Naive thymus-derived CD4-positive, alpha-beta T cell (primary cell): Measurements from ENCODE around the gene TMEM240. TPM values are rescaled to one million over a fixed set of nuclear protein-coding genes. Genes with fewer than 3 reads are reported as not detected.
"Not testable (repeated sequence)": the region's sequence is repeated elsewhere in the genome, so short reads cannot be mapped to it uniquely, and the experiment has no call there.

Experiments
- ATAC-seq: fragments of 150-1000 bp; cut with Tn5 transposase; 2 replicates; pipeline ENCODE4 v1.10.0; 2021; ENCODE audit warnings: mild to moderate bottlenecking, moderate library complexity
- CTCF ChIA-PET: fragments of 350-600 bp; sonication (Branson Sonifier 250); formaldehyde crosslinking; loops from one replicate; lab custom pipeline; 2021; ENCODE audit warnings: antibody characterized with exemption; lab: Charles Lee
- POLR2A ChIA-PET: fragments of 350-600 bp; sonication (Branson Sonifier 250); formaldehyde crosslinking; loops from one replicate; lab custom pipeline; 2021; ENCODE audit warnings: antibody characterized with exemption, inconsistent platforms; lab: Charles Lee
- DNase-seq, 9 donors: peaks; one replicate each; pipeline versions ENCODE4 v3.0.0 to v3.0.0-alpha.2; 2020 to 2022; ENCODE audit warnings: mixed read lengths in 1 of 9
- H3K27ac ChIP-seq: one replicate; pipeline ENCODE4 v1.7.0; 2013; ENCODE audit warnings: mild to moderate bottlenecking, low read depth, low read length, moderate library complexity
- H3K27me3 ChIP-seq, 2 donors: one replicate each; pipeline ENCODE4 v1.7.0; 2013; ENCODE audit warnings: low read length in 2 of 2, mild to moderate bottlenecking in 2 of 2, moderate library complexity in 2 of 2; ENCODE audit not compliant: control insufficient read depth in 2 of 2, insufficient read depth in 2 of 2
- H3K36me3 ChIP-seq, 3 experiments: 1 replicate in 2 of 3; 2 replicates in 1 of 3; pipeline ENCODE4 v1.7.0; 2013; ENCODE audit warnings: low read length in 3 of 3, mild to moderate bottlenecking in 3 of 3, moderate library complexity in 1 of 3; ENCODE audit not compliant: insufficient read depth in 3 of 3, control insufficient read depth in 2 of 3
- H3K4me1 ChIP-seq, 2 donors: one replicate each; pipeline ENCODE4 v1.7.0; 2013; ENCODE audit warnings: low read length in 2 of 2, mild to moderate bottlenecking in 2 of 2, moderate library complexity in 1 of 2; ENCODE audit not compliant: control insufficient read depth in 2 of 2, insufficient read depth in 2 of 2
- H3K4me3 ChIP-seq: 2 replicates; pipeline ENCODE4 v1.7.0; 2013; ENCODE audit warnings: mild to moderate bottlenecking, low read length
- H3K9me3 ChIP-seq, 3 experiments: 1 replicate in 2 of 3; 2 replicates in 1 of 3; pipeline ENCODE4 v1.7.0; 2013; ENCODE audit warnings: low read length in 3 of 3; ENCODE audit not compliant: control insufficient read depth in 2 of 3
- H3K27ac Mint-ChIP-seq, 9 donors: one replicate each; pipeline ENCODE4 v1.8.0; 2020 to 2022; ENCODE audit warnings: mixed read lengths in 9 of 9, mild to moderate bottlenecking in 8 of 9, moderate library complexity in 5 of 9, inconsistent platforms in 2 of 9
- H3K27me3 Mint-ChIP-seq, 5 donors: one replicate each; pipeline ENCODE4 v1.8.0; 2021 to 2022; ENCODE audit warnings: mixed read lengths in 5 of 5, mild to moderate bottlenecking in 1 of 5
- H3K36me3 Mint-ChIP-seq, 5 donors: one replicate each; pipeline ENCODE4 v1.8.0; 2020 to 2022; ENCODE audit warnings: mixed read lengths in 5 of 5, mild to moderate bottlenecking in 3 of 5, inconsistent platforms in 1 of 5
- H3K4me1 Mint-ChIP-seq, 7 donors: one replicate each; pipeline ENCODE4 v1.8.0; 2020 to 2022; ENCODE audit warnings: mixed read lengths in 7 of 7, mild to moderate bottlenecking in 3 of 7, inconsistent platforms in 1 of 7
- H3K4me3 Mint-ChIP-seq, 10 donors: one replicate each; pipeline ENCODE4 v1.8.0; 2020 to 2022; ENCODE audit warnings: mild to moderate bottlenecking in 10 of 10, mixed read lengths in 10 of 10, moderate library complexity in 6 of 10, inconsistent platforms in 2 of 10
- H3K9me3 Mint-ChIP-seq, 11 donors: one replicate each; pipeline ENCODE4 v1.8.0; 2020 to 2022; ENCODE audit warnings: mixed read lengths in 11 of 11, mild to moderate bottlenecking in 4 of 11, inconsistent platforms in 1 of 11, moderate library complexity in 1 of 11
- intact Hi-C, 2 donors: fragments of 100-400 bp; cut with micrococcal nuclease; formaldehyde crosslinking; loops; one replicate each; pipeline ENCODE4 v1.15.1; 2023
- polyA plus RNA-seq, 2 donors: library from polyadenylated mRNA; unstranded; fragments of 300-500 nt; fragmentation: Illumina TruSeq; gene quantifications; one replicate each; pipeline ENCODE4 v1.2.3, GENCODE V29; 2021
- total RNA-seq, 6 experiments: library from RNA in 5 of 6; stranded (reverse) in 5 of 6; gene quantifications; 1 replicate in 5 of 6; 2 replicates in 1 of 6; pipeline ENCODE4 v1.2.3 and lab custom pipeline; 2021 to 2026

TMEM240 gene
- total and polyA plus RNA-seq, 7 experiments from 2014 or later = 0.66 to 2.8 (median 1.1) TPM; not detected in 2

DNA sequence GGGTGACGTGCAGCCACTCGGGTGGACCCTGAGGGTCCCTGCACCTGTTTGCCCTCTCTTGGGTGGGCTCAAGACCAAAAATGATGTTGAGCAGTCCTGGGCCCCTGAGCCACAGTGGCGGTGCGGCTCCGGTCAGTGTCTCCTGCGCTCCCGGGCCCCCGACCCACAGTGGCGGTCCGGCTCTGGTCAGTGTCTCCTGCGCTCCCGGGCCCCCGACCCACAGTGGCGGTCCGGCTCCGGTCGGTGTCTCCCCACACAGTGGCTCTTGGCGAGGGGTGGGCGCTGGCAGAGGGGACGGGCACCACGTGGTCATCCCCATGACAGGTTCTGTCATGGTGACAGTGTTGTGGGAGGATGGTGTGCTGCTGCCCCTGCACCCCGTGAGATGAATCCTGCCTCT, 46.1 kb downstream of the TMEM240 start:
- intact Hi-C loops, H3K4me3 ChIP-seq, H3K27ac ChIP-seq, CTCF ChIA-PET, H3K4me1 Mint-ChIP-seq, POLR2A ChIA-PET, H3K4me3 Mint-ChIP-seq, DNase-seq, ATAC-seq, H3K27me3 ChIP-seq, H3K27ac Mint-ChIP-seq, H3K27me3 Mint-ChIP-seq, H3K4me1 ChIP-seq: not testable (repeated sequence)
- Histone ChIP-seq H3K36me3 (peaks cover 0 to 56% (median 0%) of the 10 kb centered on the region in 3 experiments), H3K9me3 (peaks cover 0 to 13% (median 0%) of the 10 kb centered on the region in 3 experiments)
- Mint-ChIP-seq H3K9me3 (peaks cover 0 to 16% (median 7%) of the 10 kb centered on the region in 11 donors), H3K36me3 (peaks cover 5 to 45% (median 21%) of the 10 kb centered on the region in 5 donors)

DNA sequence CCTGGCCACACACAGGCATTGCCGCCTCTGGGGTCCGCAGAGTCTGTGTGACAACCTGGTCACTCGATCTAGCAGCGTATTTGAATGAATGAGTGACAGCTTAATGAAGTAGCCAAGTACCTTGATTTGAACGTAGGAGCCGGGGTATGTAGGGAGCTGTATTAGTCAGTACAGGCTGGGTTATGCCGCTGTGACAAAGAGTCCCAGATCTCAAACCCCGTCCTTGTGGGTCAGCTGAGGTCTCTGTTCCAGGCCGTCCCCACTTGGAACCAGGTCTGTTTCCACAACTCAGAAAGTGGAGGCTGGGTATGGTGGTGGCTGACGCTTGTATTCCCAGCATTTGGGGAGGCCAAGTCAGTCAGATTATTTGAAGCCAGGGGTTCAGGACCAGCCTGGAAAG, 48.8 kb downstream of the TMEM240 start:
- Histone ChIP-seq H3K4me1 (no peaks in the 10 kb centered on the region), H3K9me3 (peaks cover 0 to 13% (median 0%) of the 10 kb centered on the region in 3 experiments), H3K4me3 (no peak overlapping the region), H3K27me3 (no peaks in the 10 kb centered on the region), H3K36me3 (peaks cover 0 to 75% (median 5%) of the 10 kb centered on the region in 3 experiments), H3K27ac (no peak overlapping the region)
- Mint-ChIP-seq H3K4me3 (no peak overlapping the region), H3K4me1 (no peaks in the 10 kb centered on the region), H3K36me3 (peaks cover 5 to 45% (median 21%) of the 10 kb centered on the region in 5 donors), H3K27ac (no peak overlapping the region), H3K9me3 (peaks cover 0 to 16% (median 7%) of the 10 kb centered on the region in 11 donors), H3K27me3 (no peaks in the 10 kb centered on the region)
- ATAC-seq (no peak), DNase-seq (no peak)
- intact Hi-C loops = no loop called here
- ChIA-PET CTCF (no interaction called here), POLR2A (no interaction called here)

- POLR2A ChIA-PET = no interaction called here
- H3K9me3 ChIP-seq = peaks cover 0 to 13% (median 0%) of the 10 kb centered on the region in 3 experiments
- ATAC-seq (no peak), DNase-seq (no peak)
- intact Hi-C loops = no loop called here
- Mint-ChIP-seq H3K36me3 (peaks cover 5 to 45% (median 21%) of the 10 kb centered on the region in 5 donors), H3K27ac (no peak overlapping the region), H3K27me3 (no peaks in the 10 kb centered on the region), H3K4me3 (no peak overlapping the region), H3K4me1 (no peaks in the 10 kb centered on the region), H3K9me3 (peaks cover 0 to 16% (median 7%) of the 10 kb centered on the region in 11 donors)
- no peaks in the 10 kb centered on the region for H3K4me1 ChIP-seq
- CTCF ChIA-PET = no interaction called here
- H3K27ac ChIP-seq = no peak overlapping the region
- H3K4me3 ChIP-seq = no peak overlapping the region
- peaks cover 0 to 75% (median 5%) of the 10 kb centered on the region in 3 experiments for H3K36me3 ChIP-seq
- H3K27me3 ChIP-seq = no peaks in the 10 kb centered on the region
Observed at GRCh38 chr1:1490633-1491230, 49.7 kb downstream of the TMEM240 start.

- Mint-ChIP-seq H3K4me3 (no peak overlapping the region), H3K27me3 (no peaks in the 10 kb centered on the region), H3K9me3 (peaks cover 0 to 16% (median 7%) of the 10 kb centered on the region in 11 donors), H3K4me1 (no peaks in the 10 kb centered on the region), H3K27ac (no peak overlapping the region), H3K36me3 (peaks cover 5 to 45% (median 21%) of the 10 kb centered on the region in 5 donors)
- peaks cover 0 to 71% (median 5%) of the 10 kb centered on the region in 3 experiments for H3K36me3 ChIP-seq
- DNase-seq = no peak
- ChIA-PET POLR2A (no interaction called here), CTCF (no interaction called here)
- intact Hi-C loops = no loop called here
- no peak for ATAC-seq
- H3K9me3 ChIP-seq = peaks cover 0 to 13% (median 0%) of the 10 kb centered on the region in 3 experiments
- H3K27me3 ChIP-seq = no peaks in the 10 kb centered on the region
- no peak overlapping the region for H3K27ac ChIP-seq
- no peak overlapping the region for H3K4me3 ChIP-seq
- no peaks in the 10 kb centered on the region for H3K4me1 ChIP-seq
Observed at GRCh38 chr1:1489861-1490260, 50.6 kb downstream of the TMEM240 start.

GRCh38 chr1:1489231-1489630, 51.2 kb downstream of the TMEM240 start:
- Mint-ChIP-seq H3K4me1 (no peaks in the 10 kb centered on the region), H3K4me3 (no peak overlapping the region), H3K9me3 (peaks cover 0 to 16% (median 7%) of the 10 kb centered on the region in 11 donors), H3K36me3 (peaks cover 5 to 40% (median 21%) of the 10 kb centered on the region in 5 donors), H3K27ac (no peak overlapping the region), H3K27me3 (no peaks in the 10 kb centered on the region)
- Histone ChIP-seq H3K27me3 (no peaks in the 10 kb centered on the region), H3K4me3 (no peak overlapping the region), H3K9me3 (peaks cover 0 to 13% (median 0%) of the 10 kb centered on the region in 3 experiments), H3K4me1 (no peaks in the 10 kb centered on the region), H3K27ac (no peak overlapping the region), H3K36me3 (peaks cover 0 to 75% (median 5%) of the 10 kb centered on the region in 3 experiments)
- DNase-seq (no peak), ATAC-seq (no peak)
- POLR2A ChIA-PET = no interaction called here
- intact Hi-C loops = no loop called here
- CTCF ChIA-PET = no interaction called here

- ChIA-PET POLR2A (interaction anchor here (0.7 kb wide), 1 partner anchor 23 kb away, joined by 3 read pairs; no protein-coding TSS in a partner anchor), CTCF (no interaction called here)
- H3K36me3 Mint-ChIP-seq = peaks cover 0 to 29% (median 9%) of the 10 kb centered on the region in 5 donors
Observed at GRCh38 chr1:1487701-1488100, 52.7 kb downstream of the TMEM240 start.

More at GRCh38 chr1:1487701-1488100, 52.7 kb downstream of the TMEM240 start:
- peaks cover 0 to 7% (median 0%) of the 10 kb centered on the region in 3 experiments for H3K9me3 ChIP-seq
- no peak for ATAC-seq
- Mint-ChIP-seq H3K27me3 (no peaks in the 10 kb centered on the region), H3K9me3 (peaks cover 0 to 4% (median 0%) of the 10 kb centered on the region in 11 donors), H3K4me3 (no peak overlapping the region), H3K4me1 (no peaks in the 10 kb centered on the region), H3K27ac (no peak overlapping the region)
- intact Hi-C loops = no loop called here
- H3K27ac ChIP-seq = no peak overlapping the region
- no peaks in the 10 kb centered on the region for H3K4me1 ChIP-seq
- no peaks in the 10 kb centered on the region for H3K27me3 ChIP-seq
- DNase-seq = no peak
- no peak overlapping the region for H3K4me3 ChIP-seq
- peaks cover 0 to 79% (median 6%) of the 10 kb centered on the region in 3 experiments for H3K36me3 ChIP-seq
